ENCODE data around the gene BTN1A1. TPM values are rescaled to one million over a fixed set of nuclear protein-coding genes. Genes with fewer than 3 reads are reported as not detected.

The BTN1A1 gene
- total and polyA plus RNA-seq, 9 of the 15 experiments (the other 6 are each of a cell fraction or from before 2014, with no cell fraction given), result 0.01 to 0.15 (median 0.06) TPM; not detected in 4

GRCh38 chr6:26471970-26472369 is 28.1 kb upstream of the BTN1A1 start:
- intact Hi-C loops (cut with micrococcal nuclease), result no loop called here
- H2AFZ ChIP-seq (ENCODE audit: low read depth, low read length), result no peak overlapping the region
- H3K27me3 ChIP-seq (ENCODE audit: control insufficient read depth in 2 of 2, insufficient read depth in 2 of 2, low read length in 2 of 2), result no peaks in the 10 kb centered on the region
- in situ Hi-C loops (cut with MboI), result no loop called here
- H4K20me1 ChIP-seq (replicated peaks; ENCODE audit: control insufficient read depth, insufficient read depth, low read length), result no peaks in the 10 kb centered on the region
- TF ChIP-seq RBM25 (IDR thresholded peaks at IDR 0.05; ENCODE audit: low read depth, low read length, severe bottlenecking) (peak; percentile 95), BCOR (IDR thresholded peaks at IDR 0.05) (peak; percentile 48; the same call in 1 of the 2 replicates), CBX3 (IDR thresholded peaks at IDR 0.05; ENCODE audit: borderline replicate concordance in 1 of 2, low read length in 2 of 2) (peak in 1 of 2 experiments; percentile 50; a peak in 1 of 3 replicates), CHAMP1 (IDR thresholded peaks at IDR 0.05) (0 out of 2 replicates have a peak, but pooled peaks have one; percentile 29), TFAM (CRISPR knock-in tag; conservative IDR thresholded peaks at IDR 0.05) (no peak), KDM1A (IDR thresholded peaks at IDR 0.05) (0 out of 4 replicates have a peak, but pooled peaks of 1 of the 2 experiments have one; percentile 9)
- FAIRE-seq (no peak), DNase-seq (ENCODE audit: extremely low read depth in 1 of 4, low spot score in 3 of 4) (no peak), ATAC-seq (no peak)
- BruUV-seq (replicated peaks), result no TSS peak
- 0 out of 2 replicates have a peak, but pooled peaks cover 6% of the 10 kb centered on the region for H3K9me3 ChIP-seq (replicated peaks; ENCODE audit: control insufficient read depth, insufficient read depth, low read depth, low read length)
- H3K4me2 ChIP-seq (ENCODE audit: insufficient read depth, low read length), result no peak overlapping the region
- POLR2A ChIA-PET, result no interaction called here
- no peak overlapping the region for H3K4me3 ChIP-seq
- H3K27ac ChIP-seq (ENCODE audit: extremely low read depth, low read depth, low read length), result no peak overlapping the region
- H3K9ac ChIP-seq (ENCODE audit: insufficient read depth in 1 of 2, low read depth in 2 of 2, low read length in 2 of 2), result no peak overlapping the region
- peaks cover 2% of the 10 kb centered on the region for H3K9me1 ChIP-seq (ENCODE audit: control insufficient read depth, insufficient read depth, low read length)
- peaks cover 19 to 28% of the 10 kb centered on the region in 2 experiments for H3K4me1 ChIP-seq (replicated peaks in 1 of 2; ENCODE audit: control insufficient read depth in 2 of 2, insufficient read depth in 2 of 2, low read length in 2 of 2)
- no peaks in the 10 kb centered on the region for H3K79me2 ChIP-seq (ENCODE audit: control insufficient read depth, insufficient read depth, low read length)
- CTCF ChIA-PET (ENCODE audit: low intra/inter-chr PET ratio), result no interaction called here
- peaks cover 20% of the 10 kb centered on the region for H3K36me3 ChIP-seq (ENCODE audit: control insufficient read depth, insufficient read depth, low read length)
